ENCODE measurements around the gene OR6C68. TPM values are rescaled to one million over a fixed set of nuclear protein-coding genes. Genes with fewer than 3 reads are reported as not detected.

The OR6C68 gene
- total RNA-seq (2021; ENCODE audit: unreplicated experiment): not detected
- not detected for polyA plus RNA-seq (2012; ENCODE audit: insufficient read length)
- Bru-seq, nascent RNA: not detected
- not detected for BruChase-seq, experiment 1, labeled RNA remaining after a 2-hour chase
- BruChase-seq, experiment 2, labeled RNA remaining after a 6-hour chase: not detected
- long read RNA-seq: 0 reads

GRCh38 chr12:55492078-55492477, at the start of gene OR6C68:
Gene OR6C68 (plus strand): TSS chr12:55492378. CDS start chr12:55492378, 0 bp downstream.
- Histone ChIP-seq H3K4me1 (ENCODE audit: control insufficient read depth, insufficient read depth, low read length) (no peaks in the 10 kb centered on the region), H3K27ac (ENCODE audit: low read length) (no peak within 1 kb of the TSS), H3K4me3 (ENCODE audit: low read depth in 2 of 2, low read length in 2 of 2) (no peak within 1 kb of the TSS), H3K27me3 (ENCODE audit: control insufficient read depth, insufficient read depth, low read length) (peaks cover under 1% of the 10 kb centered on the region; the same call in 1 of the 2 replicates), H3K9me3 (ENCODE audit: control insufficient read depth, insufficient read depth, low read depth, low read length) (no peaks in the 10 kb centered on the region), H3K36me3 (ENCODE audit: control insufficient read depth, insufficient read depth, low read length) (no peaks in the 10 kb centered on the region)
- TF ChIP-seq SIN3A (IDR thresholded peaks at IDR 0.05; ENCODE audit: borderline replicate concordance, insufficient read depth, low read depth, low read length) (no peak), REST (IDR thresholded peaks at IDR 0.05; ENCODE audit: insufficient read depth in 1 of 2, low read depth in 2 of 2, low read length in 1 of 2) (no peak), CTCF (IDR thresholded peaks at IDR 0.05) (no peak), POLR2AphosphoS5 (IDR thresholded peaks at IDR 0.05; ENCODE audit: low read depth, low read length) (no peak), TCF7L2 (IDR thresholded peaks at IDR 0.05; ENCODE audit: low read depth, low read length) (no peak)
- no TSS peak for BruUV-seq (replicated peaks)
- no peak for ATAC-seq
- ChIA-PET POLR2A (no interaction called here), CTCF (no interaction called here)
- in situ Hi-C loops (cut with HindIII; ENCODE audit: low pct_unique_long_range_greater_than_20kb, low sequenced_read_pairs) (no loop called here), intact Hi-C loops (cut with micrococcal nuclease; ENCODE audit: unreplicated experiment) (no loop called here)
- DNase-seq (ENCODE audit: low read depth, low spot score): no peak

GRCh38 chr12:55443776-55444175, 48.4 kb upstream of the OR6C68 start, which contains the start of gene OR6C2:
Gene OR6C2 (plus strand): TSS chr12:55444076. CDS start chr12:55452214, 8,138 bp downstream.
- BruUV-seq (replicated peaks): no TSS peak
- POLR2A ChIA-PET: no interaction called here
- Histone ChIP-seq H3K9me3 (ENCODE audit: control insufficient read depth, insufficient read depth, low read depth, low read length) (no peaks in the 10 kb centered on the region), H3K36me3 (ENCODE audit: control insufficient read depth, insufficient read depth, low read length) (no peaks in the 10 kb centered on the region), H3K4me3 (ENCODE audit: low read depth in 2 of 2, low read length in 2 of 2) (no peak within 1 kb of the TSS), H3K27ac (ENCODE audit: low read length) (no peak within 1 kb of the TSS), H3K27me3 (ENCODE audit: control insufficient read depth, insufficient read depth, low read length) (no peaks in the 10 kb centered on the region), H3K4me1 (ENCODE audit: control insufficient read depth, insufficient read depth, low read length) (no peaks in the 10 kb centered on the region)
- in situ Hi-C loops (cut with HindIII; ENCODE audit: low pct_unique_long_range_greater_than_20kb, low sequenced_read_pairs) (no loop called here), intact Hi-C loops (cut with micrococcal nuclease; ENCODE audit: unreplicated experiment) (no loop called here)
- CTCF ChIA-PET: no interaction called here
- ATAC-seq (no peak), DNase-seq (ENCODE audit: low read depth, low spot score) (no peak)
- TF ChIP-seq POLR2AphosphoS5 (IDR thresholded peaks at IDR 0.05; ENCODE audit: low read depth, low read length) (no peak), REST (IDR thresholded peaks at IDR 0.05; ENCODE audit: insufficient read depth in 1 of 2, low read depth in 2 of 2, low read length in 1 of 2) (no peak), CTCF (IDR thresholded peaks at IDR 0.05) (no peak), TCF7L2 (IDR thresholded peaks at IDR 0.05; ENCODE audit: low read depth, low read length) (no peak), SIN3A (IDR thresholded peaks at IDR 0.05; ENCODE audit: borderline replicate concordance, insufficient read depth, low read depth, low read length) (no peak)

All from Panc1 (cell line).